GM12878 (cell line): ENCODE measurements around the gene KDM2A. TPM values are rescaled to one million over a fixed set of nuclear protein-coding genes. Genes with fewer than 3 reads are reported as not detected.

ENCODE experiments used
- ATAC-seq: fragments of 200-7000 bp; cut with Tn5 transposase; 3 replicates; pipeline ENCODE4 v1.9.1; 2020; ENCODE audit warnings: mild to moderate bottlenecking, moderate library complexity
- BruUV-seq: library from RNA; stranded (reverse); fragments of 400-500 nt; replicated peaks from 2 replicates; lab custom pipeline; 2021; lab: Mats Ljungman, UMichigan
- CTCF ChIA-PET: fragments of 300-600 bp; sonication (Branson Sonifier 250); formaldehyde crosslinking; extraction: SDS; loops from one replicate; lab custom pipeline; 2021; ENCODE audit warnings: inconsistent platforms; lab: Yijun Ruan, JAX
- POLR2A ChIA-PET: fragments of 350-600 bp; formaldehyde crosslinking; extraction: SDS; loops from one replicate; lab custom pipeline; 2021; ENCODE audit warnings: inconsistent platforms; lab: Charles Lee
- RAD21 ChIA-PET: fragments of 300-600 bp; sonication (Branson Sonifier 250); formaldehyde crosslinking; loops from one replicate; lab custom pipeline; 2023; ENCODE audit warnings: antibody characterized with exemption; ENCODE audit not compliant: unreplicated experiment; lab: Charles Lee
- SMC1A ChIA-PET: fragments of 300-600 bp; sonication (Branson Sonifier 250); formaldehyde crosslinking; loops from one replicate; lab custom pipeline; 2023; ENCODE audit not compliant: unreplicated experiment, uncharacterized antibody; lab: Charles Lee
- DNase-seq: peaks from one replicate; pipeline ENCODE4 v3.0.0-alpha.2; 2011; ENCODE audit warnings: low read depth, low spot score
- FAIRE-seq: peaks from 3 replicates; lab custom pipeline; 2011; peaks lifted over from hg19 to GRCh38; lab: Jason Lieb, UNC
- H2AFZ ChIP-seq: 2 replicates; pipeline ENCODE4 v1.6.0; 2011; ENCODE audit warnings: low read depth, low read length, control low read depth; ENCODE audit not compliant: control insufficient read depth
- H3K27ac ChIP-seq: 2 replicates; pipeline ENCODE4 v1.5.1; 2011; ENCODE audit warnings: control low read depth; ENCODE audit not compliant: control insufficient read depth, insufficient read depth
- H3K27me3 ChIP-seq, 2 experiments: replicated peaks in 1 of 2; 2 replicates each; pipeline versions ENCODE4 v1.6.0 to v1.6.1; 2011; ENCODE audit warnings: low read length in 1 of 2; ENCODE audit not compliant: control insufficient read depth in 2 of 2, insufficient read depth in 2 of 2
- H3K36me3 ChIP-seq, 2 experiments: 2 replicates each; pipeline ENCODE4 v1.5.1; 2011; ENCODE audit warnings: low read length in 1 of 2; ENCODE audit not compliant: control insufficient read depth in 2 of 2, insufficient read depth in 2 of 2
- H3K4me1 ChIP-seq: 2 replicates; pipeline ENCODE4 v1.6.1; 2011; ENCODE audit warnings: mild to moderate bottlenecking, low read length, moderate library complexity, mixed read lengths; ENCODE audit not compliant: control insufficient read depth, insufficient read depth
- H3K4me2 ChIP-seq: 2 replicates; pipeline ENCODE4 v1.6.0; 2011; ENCODE audit warnings: control low read depth; ENCODE audit not compliant: control insufficient read depth, insufficient read depth
- H3K4me3 ChIP-seq: fragments of 200-600 bp; sonication (generic); 2 replicates; pipeline ENCODE4 v1.5.1; 2016
- H3K79me2 ChIP-seq: 2 replicates; pipeline ENCODE4 v1.6.0; 2011; ENCODE audit warnings: low read length; ENCODE audit not compliant: control insufficient read depth, insufficient read depth
- H3K9ac ChIP-seq: 2 replicates; pipeline ENCODE4 v1.8.0; 2011; ENCODE audit warnings: low read length, control low read depth, mixed read lengths; ENCODE audit not compliant: control insufficient read depth, insufficient read depth
- H3K9me3 ChIP-seq: replicated peaks from 3 replicates; pipeline ENCODE4 v1.5.1; 2011; ENCODE audit warnings: mild to moderate bottlenecking, low read length; ENCODE audit not compliant: control insufficient read depth, insufficient read depth
- H4K20me1 ChIP-seq: 2 replicates; pipeline ENCODE4 v1.6.0; 2011; ENCODE audit not compliant: control insufficient read depth, insufficient read depth
- FOS ChIP-seq: IDR thresholded peaks from 3 replicates; pipeline ENCODE4 v1.6.1; 2011; ENCODE audit warnings: borderline replicate concordance; ENCODE audit not compliant: insufficient read length; ENCODE audit errors: extremely low read depth
- GATAD2B ChIP-seq: fragments of 450-650 bp; conservative IDR thresholded peaks from 2 replicates; pipeline ENCODE4 v1.6.1; 2017; ENCODE audit warnings: low read depth, mild to moderate bottlenecking, moderate library complexity
- PML ChIP-seq: IDR thresholded peaks from 2 replicates; pipeline ENCODE4 v1.6.1; 2012; ENCODE audit warnings: low read length, inconsistent platforms
- RAD51 ChIP-seq: fragments of 450-650 bp; IDR thresholded peaks from 2 replicates; pipeline ENCODE4 v1.6.1; 2016; ENCODE audit warnings: moderate library complexity, mild to moderate bottlenecking, inconsistent platforms
- SIX5 ChIP-seq: IDR thresholded peaks from 2 replicates; pipeline ENCODE4 v1.6.1; 2011; ENCODE audit warnings: mild to moderate bottlenecking, low read depth, low read length, moderate library complexity; ENCODE audit not compliant: severe bottlenecking
- SRF ChIP-seq, 2 experiments: IDR thresholded peaks; 2 replicates each; pipeline ENCODE4 v1.6.1; 2011; ENCODE audit warnings: low read depth in 2 of 2, low read length in 2 of 2, mild to moderate bottlenecking in 1 of 2, moderate library complexity in 1 of 2
- YY1 ChIP-seq: IDR thresholded peaks from 2 replicates; pipeline ENCODE4 v1.6.1; 2011; ENCODE audit warnings: low read depth, mild to moderate bottlenecking, low read length
- ZNF217 ChIP-seq: fragments of 450-650 bp; IDR thresholded peaks from 2 replicates; pipeline ENCODE4 v1.6.1; 2017; ENCODE audit warnings: antibody characterized with exemption, mild to moderate bottlenecking
- ZSCAN29 ChIP-seq: fragments of 450-650 bp; IDR thresholded peaks from 2 replicates; pipeline ENCODE4 v1.6.1; 2017; ENCODE audit warnings: mild to moderate bottlenecking, moderate library complexity
- WGBS: methylation state at CpG from one replicate; pipeline ENCODE4 v1.1.6; 2016; ENCODE audit warnings: low lambda C conversion rate; ENCODE audit not compliant: insufficient replicate concordance, insufficient coverage; ENCODE audit errors: missing lambda C conversion rate; 5-methylcytosine and 5-hydroxymethylcytosine counted together
- in situ Hi-C: fragments of 300-500 bp; cut with MboI; formaldehyde crosslinking; loops from 9 replicates; pipeline ENCODE4 v1.14.3; 2018; ENCODE audit warnings: mixed read lengths
- intact Hi-C: fragments of 100-400 bp; cut with micrococcal nuclease; formaldehyde crosslinking; loops from one replicate; pipeline ENCODE4 v1.14.2; 2022; ENCODE audit not compliant: unreplicated experiment
- polyA plus RNA-seq, 11 experiments: library from polyadenylated mRNA; depleted of rRNA in 4 of 11; unstranded in 6 of 11; stranded (reverse) in 5 of 11; fragments of >200 nt; fragmentation: Nextera tagmentation in 4 of 11; fragmentation: Illumina TruSeq in 1 of 11; extraction: Ambion mirVana in 4 of 11; extraction: Trizol in 1 of 11; gene quantifications; 1 replicate in 1 of 11; 2 replicates in 10 of 11; pipeline versions ENCODE4 v1.2.1 to v1.2.3, GENCODE V29; 2011 to 2016; ENCODE audit warnings: inconsistent platforms in 2 of 11, missing spikeins in 2 of 11, low read depth in 1 of 11
- total RNA-seq, 4 experiments: library from RNA; depleted of rRNA in 3 of 4; stranded (reverse); fragments of >200 nt in 3 of 4; fragmentation: Illumina TruSeq in 1 of 4; extraction: Trizol in 1 of 4; gene quantifications; 2 replicates each; pipeline versions ENCODE4 v1.2.1 to v1.2.3, GENCODE V29; 2013 to 2021
- TF ChIP-seq, protein P1 (sequence below): fragments of 450-650 bp; IDR thresholded peaks from 2 replicates; pipeline ENCODE4 v1.6.1; 2018; ENCODE audit warnings: borderline replicate concordance, mild to moderate bottlenecking; ENCODE audit not compliant: partially characterized antibody
- TF ChIP-seq, protein P2 (sequence below): fragments of 450-650 bp; IDR thresholded peaks from 2 replicates; pipeline ENCODE4 v1.6.1; 2017; ENCODE audit warnings: low read depth, mild to moderate bottlenecking, moderate library complexity

KDM2A gene
- total and polyA plus RNA-seq, 10 of the 15 experiments (the other 5 are each of a cell fraction or from before 2014, with no cell fraction given) = 10.5 to 69.3 (median 41.6) TPM

DNA sequence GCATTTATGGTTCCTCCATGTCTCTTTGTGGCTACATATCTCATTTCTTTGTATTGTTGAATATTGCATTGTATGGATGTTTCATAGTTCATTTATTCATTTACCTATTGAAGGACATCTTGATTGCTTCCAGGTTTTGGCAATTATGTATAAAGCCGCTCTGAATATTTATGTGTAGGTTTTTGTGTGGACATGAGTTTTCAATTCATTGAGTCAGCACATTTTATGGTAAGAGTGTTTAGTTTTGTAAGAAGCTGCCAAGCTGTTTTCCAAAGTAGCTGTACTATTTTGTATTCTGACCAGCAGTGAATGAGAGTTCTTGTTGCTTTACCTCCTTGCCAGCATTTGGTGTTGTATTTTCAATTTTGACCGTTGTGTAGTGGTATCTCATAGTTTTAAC lies 39.2 kb downstream of the KDM2A start:
- Histone ChIP-seq H3K27me3 (no peaks in the 10 kb centered on the region), H2AFZ (no peak overlapping the region), H3K4me3 (no peak overlapping the region), H3K4me2 (no peak overlapping the region), H3K4me1 (0 out of 2 replicates have a peak, but pooled peaks cover 6% of the 10 kb centered on the region), H3K79me2 (peaks cover 61% of the 10 kb centered on the region), H3K36me3 (peaks cover 3 to 6% of the 10 kb centered on the region in 2 experiments; a peak in 3 of 4 replicates), H3K9me3 (no peaks in the 10 kb centered on the region), H4K20me1 (no peaks in the 10 kb centered on the region), H3K9ac (no peak overlapping the region), H3K27ac (no peak overlapping the region)
- FAIRE-seq (no peak), DNase-seq (no peak), ATAC-seq (no peak)
- intact Hi-C loops = no loop called here
- ChIA-PET POLR2A (no interaction called here), CTCF (interaction anchor here (0.6 to 1.8 kb wide), 5 partner anchors 9 to 160 kb away, joined by 3 to 9 read pairs (median 3); no protein-coding TSS in a partner anchor), SMC1A (interaction anchor here (0.7 kb wide), 1 partner anchor 32 kb away, joined by 3 read pairs; no protein-coding TSS in a partner anchor), RAD21 (no interaction called here)
- BruUV-seq = no TSS peak
- in situ Hi-C loops = no loop called here
- 97% methylated on average over 2 of the region's 2 CpGs for WGBS
- TF ChIP-seq GATAD2B = no peak
- no peak for TF ChIP-seq RAD51
- no peak for TF ChIP-seq SIX5
- TF ChIP-seq PML = no peak
- TF ChIP-seq FOS = no peak
- TF ChIP-seq, protein P1, sequence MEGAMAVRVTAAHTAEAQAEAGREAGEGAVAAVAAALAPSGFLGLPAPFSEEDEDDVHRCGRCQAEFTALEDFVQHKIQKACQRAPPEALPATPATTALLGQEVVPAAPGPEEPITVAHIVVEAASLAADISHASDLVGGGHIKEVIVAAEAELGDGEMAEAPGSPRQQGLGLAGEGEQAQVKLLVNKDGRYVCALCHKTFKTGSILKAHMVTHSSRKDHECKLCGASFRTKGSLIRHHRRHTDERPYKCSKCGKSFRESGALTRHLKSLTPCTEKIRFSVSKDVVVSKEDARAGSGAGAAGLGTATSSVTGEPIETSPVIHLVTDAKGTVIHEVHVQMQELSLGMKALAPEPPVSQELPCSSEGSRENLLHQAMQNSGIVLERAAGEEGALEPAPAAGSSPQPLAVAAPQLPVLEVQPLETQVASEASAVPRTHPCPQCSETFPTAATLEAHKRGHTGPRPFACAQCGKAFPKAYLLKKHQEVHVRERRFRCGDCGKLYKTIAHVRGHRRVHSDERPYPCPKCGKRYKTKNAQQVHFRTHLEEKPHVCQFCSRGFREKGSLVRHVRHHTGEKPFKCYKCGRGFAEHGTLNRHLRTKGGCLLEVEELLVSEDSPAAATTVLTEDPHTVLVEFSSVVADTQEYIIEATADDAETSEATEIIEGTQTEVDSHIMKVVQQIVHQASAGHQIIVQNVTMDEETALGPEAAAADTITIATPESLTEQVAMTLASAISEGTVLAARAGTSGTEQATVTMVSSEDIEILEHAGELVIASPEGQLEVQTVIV = no peak
- no peak for TF ChIP-seq YY1
- TF ChIP-seq ZNF217 = no peak
- TF ChIP-seq, protein P2, sequence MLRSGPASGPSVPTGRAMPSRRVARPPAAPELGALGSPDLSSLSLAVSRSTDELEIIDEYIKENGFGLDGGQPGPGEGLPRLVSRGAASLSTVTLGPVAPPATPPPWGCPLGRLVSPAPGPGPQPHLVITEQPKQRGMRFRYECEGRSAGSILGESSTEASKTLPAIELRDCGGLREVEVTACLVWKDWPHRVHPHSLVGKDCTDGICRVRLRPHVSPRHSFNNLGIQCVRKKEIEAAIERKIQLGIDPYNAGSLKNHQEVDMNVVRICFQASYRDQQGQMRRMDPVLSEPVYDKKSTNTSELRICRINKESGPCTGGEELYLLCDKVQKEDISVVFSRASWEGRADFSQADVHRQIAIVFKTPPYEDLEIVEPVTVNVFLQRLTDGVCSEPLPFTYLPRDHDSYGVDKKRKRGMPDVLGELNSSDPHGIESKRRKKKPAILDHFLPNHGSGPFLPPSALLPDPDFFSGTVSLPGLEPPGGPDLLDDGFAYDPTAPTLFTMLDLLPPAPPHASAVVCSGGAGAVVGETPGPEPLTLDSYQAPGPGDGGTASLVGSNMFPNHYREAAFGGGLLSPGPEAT = no peak
- no peak for TF ChIP-seq SRF (IDR thresholded peaks at IDR 0.05; ENCODE audit: low read depth in 2 of 2, low read length in 2 of 2)
- no peak for TF ChIP-seq ZSCAN29
